CD4-positive, alpha-beta T cell treated with Interleukin-1 beta for 1 hour (primary cell): Measurements from ENCODE around the gene LCE1B.

ENCODE experiments used
- DNase-seq, 2 donors: peaks; one replicate each; pipeline ENCODE4 v3.0.0-alpha.2; 2020 to 2022

The LCE1B gene

GRCh38 chr1:152811671-152812070, at the start of gene LCE1B:
LCE1B (plus strand) TSS chr1:152811971; CDS start chr1:152812447, 476 bp downstream.
- DNase-seq, result no peak

GRCh38 chr1:152768847-152769533, 42.8 kb upstream of the LCE1B start:
- no peak for DNase-seq

- DNase-seq, result no peak
Observed at GRCh38 chr1:152770411-152770810, 41.4 kb upstream of the LCE1B start.

GRCh38 chr1:152774875-152775274, 36.9 kb upstream of the LCE1B start, which contains the start of gene LCE1F:
LCE1F (plus strand) TSS chr1:152775140; CDS start chr1:152776372, 1,232 bp downstream.
- DNase-seq, result no peak

- DNase-seq, result no peak
Observed at GRCh38 chr1:152776361-152776760, 35.4 kb upstream of the LCE1B start.

GRCh38 chr1:152777510-152778137, 34.1 kb upstream of the LCE1B start:
- no peak for DNase-seq

GRCh38 chr1:152783095-152783494, 28.7 kb upstream of the LCE1B start:
- DNase-seq, result no peak

- DNase-seq, result no peak
Observed at GRCh38 chr1:152786077-152786476, 25.7 kb upstream of the LCE1B start, which contains the start of gene LCE1E. LCE1E (plus strand) TSS chr1:152786257; CDS start chr1:152787300, 1,043 bp downstream.

- no peak for DNase-seq
Observed at GRCh38 chr1:152795686-152796085, 16.1 kb upstream of the LCE1B start.

- no peak for DNase-seq
Observed at GRCh38 chr1:152796421-152796820, 15.3 kb upstream of the LCE1B start, which contains the start of gene LCE1D. LCE1D (plus strand) TSS chr1:152796721; CDS start chr1:152797795, 1,074 bp downstream.

GRCh38 chr1:152801333-152801732, 10.4 kb upstream of the LCE1B start:
- no peak for DNase-seq

- no peak for DNase-seq
Observed at GRCh38 chr1:152806576-152806975, 5.2 kb upstream of the LCE1B start, which contains the start of gene LCE1C. LCE1C (minus strand) TSS chr1:152806651; CDS start chr1:152805478, 1,173 bp downstream.

GRCh38 chr1:152811050-152811449, 721 bp upstream of the LCE1B start:
- no peak for DNase-seq

GRCh38 chr1:152817309-152817708, 5.5 kb downstream of the LCE1B start:
- DNase-seq, result no peak

- DNase-seq, result no peak
Observed at GRCh38 chr1:152823294-152823693, 11.5 kb downstream of the LCE1B start.

GRCh38 chr1:152824964-152825363, 13.2 kb downstream of the LCE1B start:
- DNase-seq, result no peak

- DNase-seq, result no peak
Observed at GRCh38 chr1:152827173-152827572, 15.4 kb downstream of the LCE1B start, which contains the start of gene LCE1A. LCE1A (plus strand) TSS chr1:152827473; CDS start chr1:152827473, 0 bp downstream.

GRCh38 chr1:152836870-152837269, 25.1 kb downstream of the LCE1B start:
- no peak for DNase-seq

GRCh38 chr1:152842556-152842955, 30.8 kb downstream of the LCE1B start, which contains the start of gene LCE6A:
LCE6A (plus strand) TSS chr1:152842856; CDS start chr1:152843521, 665 bp downstream.
- no peak for DNase-seq

- no peak for DNase-seq
Observed at GRCh38 chr1:152855661-152856060, 43.9 kb downstream of the LCE1B start.

- DNase-seq, result no peak
Observed at GRCh38 chr1:152858062-152858461, 46.3 kb downstream of the LCE1B start.

- DNase-seq, result no peak
Observed at GRCh38 chr1:152859696-152860095, 47.9 kb downstream of the LCE1B start, which contains the start of gene LCE7A. LCE7A (plus strand) TSS chr1:152859996; CDS start chr1:152860698, 702 bp downstream.

- no peak for DNase-seq
Observed at GRCh38 chr1:152860129-152860528, 48.4 kb downstream of the LCE1B start.

- DNase-seq, result no peak
Observed at GRCh38 chr1:152861374-152861773, 49.6 kb downstream of the LCE1B start.
